NCI-H2171 (cell line): Measurements from ENCODE around the gene INO80B.
"Not testable (repeated sequence)": the region's sequence is repeated elsewhere in the genome, so short reads cannot be mapped to it uniquely, and the experiment has no call there.

ENCODE experiments used
- DNase-seq: peaks from one replicate; lab custom pipeline; 2025; lab: John Stamatoyannopoulos, UW

INO80B gene

DNA sequence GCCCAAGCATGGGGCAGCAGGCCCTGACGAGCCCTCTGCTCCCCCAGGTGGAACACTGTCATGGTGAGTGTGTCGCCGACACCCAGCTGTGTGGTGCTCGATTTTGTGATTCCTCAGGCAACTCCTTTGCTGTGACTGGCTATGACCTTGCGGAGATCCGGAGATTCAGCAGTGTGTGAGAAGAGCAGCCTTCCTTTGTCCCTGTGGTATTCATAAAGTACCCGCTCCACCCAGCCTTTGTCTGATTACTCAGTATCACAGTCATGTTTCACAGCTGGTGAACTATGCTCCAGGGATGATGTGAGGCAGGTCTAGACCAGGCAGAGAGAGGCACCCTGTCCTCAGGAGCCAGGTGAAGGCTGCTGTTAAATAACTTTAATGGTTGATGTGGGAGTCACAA is 29.4 kb upstream of the INO80B start:
- no peak for DNase-seq

DNA sequence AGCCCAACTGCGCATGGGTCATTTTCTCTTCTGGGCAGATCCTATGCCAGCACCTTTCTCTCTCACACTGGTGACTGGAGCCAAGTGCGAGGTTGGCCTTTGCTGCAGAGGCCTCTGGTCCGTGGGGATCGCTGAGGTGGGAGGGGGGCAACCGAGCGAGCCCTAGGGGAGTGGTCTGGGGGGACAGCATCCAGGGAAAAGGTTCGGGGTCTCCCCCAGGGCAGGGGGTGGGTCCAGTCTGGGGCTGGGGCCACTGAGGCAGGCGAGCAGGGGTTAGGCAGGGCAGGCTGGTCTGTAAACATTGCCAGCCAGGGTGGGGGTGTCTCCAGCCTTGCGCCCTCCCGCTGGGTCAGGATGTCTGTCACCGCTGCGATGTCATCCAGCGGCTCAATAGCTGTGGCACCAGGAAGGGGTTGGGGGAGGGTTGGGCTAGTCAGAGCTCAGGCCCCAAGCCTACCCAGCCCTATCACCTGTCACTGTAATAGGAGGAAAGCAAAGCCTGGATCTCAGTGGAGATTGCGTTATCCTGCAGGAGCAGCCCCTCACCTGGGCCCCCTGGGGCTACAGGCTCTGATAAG is 28.6 kb upstream of the INO80B start:
- no peak for DNase-seq

GRCh38 chr2:74427551-74427950 is 27.3 kb upstream of the INO80B start:
- DNase-seq, result no peak

DNA sequence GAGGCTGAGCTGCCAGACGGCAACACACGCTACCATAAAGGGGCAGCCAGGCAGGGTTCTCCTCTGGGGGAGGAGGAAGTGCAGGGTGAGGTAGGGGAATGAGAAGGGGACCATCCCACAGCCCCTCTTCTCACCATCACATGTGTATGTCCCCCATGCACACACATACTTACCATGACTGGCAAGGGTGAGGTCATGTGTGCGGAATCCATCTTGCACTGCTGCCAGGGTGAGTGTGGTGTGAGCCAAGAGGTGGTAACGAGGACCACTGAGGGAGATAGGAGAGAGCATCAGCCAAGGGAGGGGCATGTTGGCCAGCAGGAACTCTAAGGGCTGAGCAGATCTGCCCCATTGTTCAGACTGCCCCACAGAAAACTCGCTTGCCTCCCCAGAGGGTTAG is 26.2 kb upstream of the INO80B start:
- no peak for DNase-seq

- no peak for DNase-seq
These were observed 25.1 kb upstream of the INO80B start for GRCh38 chr2:74429487-74430451.

GRCh38 chr2:74430502-74430901 is 24.4 kb upstream of the INO80B start:
- no peak for DNase-seq

DNA sequence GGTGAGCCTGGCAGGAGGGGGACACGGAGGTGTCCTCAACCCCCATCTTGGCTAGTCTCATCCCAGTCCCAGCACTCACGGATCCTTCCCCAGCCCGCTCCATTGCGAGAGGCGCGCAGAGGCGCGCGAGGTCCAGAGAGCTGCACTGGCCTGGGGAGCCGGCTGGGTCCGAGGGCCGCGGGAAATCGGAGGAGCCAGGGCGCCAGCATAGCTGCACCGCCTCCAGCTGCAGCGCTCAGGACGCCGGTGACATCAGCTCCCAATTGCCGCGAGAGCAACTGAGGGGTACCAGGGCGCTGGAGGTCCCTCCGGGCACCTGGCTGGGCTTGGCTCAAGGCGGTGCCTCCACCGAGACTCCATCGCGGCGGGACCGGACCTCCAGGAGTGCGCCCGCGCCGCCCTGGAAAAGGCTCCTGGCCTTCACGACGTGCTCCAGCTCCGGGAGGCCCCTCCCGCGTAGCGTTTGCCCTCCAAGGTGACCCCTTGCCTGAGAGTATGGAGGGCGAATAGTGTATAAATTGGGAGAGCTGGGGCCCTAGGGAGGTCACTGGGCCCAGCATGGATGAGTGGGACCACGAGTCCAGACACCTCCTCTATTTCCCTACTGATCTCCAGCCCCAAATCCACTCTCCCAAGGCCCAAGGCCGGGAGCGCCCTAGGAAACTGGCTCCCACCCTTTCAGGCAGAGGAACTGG is 18.6 kb upstream of the INO80B start:
- no peak for DNase-seq

GRCh38 chr2:74436848-74437695 is 17.8 kb upstream of the INO80B start:
- no peak for DNase-seq

- DNase-seq, result no peak
These were observed 16.6 kb upstream of the INO80B start for GRCh38 chr2:74438248-74438647.

DNA sequence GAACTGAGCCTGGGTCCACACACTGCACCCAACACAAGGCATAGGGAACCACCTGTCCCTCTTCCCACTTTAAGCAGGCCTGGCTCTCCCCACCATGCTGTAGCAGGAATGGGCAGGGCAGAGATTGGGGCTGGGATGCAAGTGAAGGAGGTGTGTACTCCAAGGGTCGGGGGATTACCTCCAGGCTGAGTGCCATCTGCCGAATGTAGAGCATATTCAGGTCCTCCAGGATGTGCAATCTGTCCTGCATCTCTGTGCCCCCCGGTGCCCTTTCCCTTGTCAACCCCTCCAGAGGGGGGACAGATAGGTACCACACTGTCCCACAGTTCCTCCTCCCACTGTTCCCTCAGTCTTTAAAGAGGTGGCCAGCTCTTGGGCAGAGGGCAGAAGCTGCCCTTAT is 15.5 kb upstream of the INO80B start:
- DNase-seq, result no peak

DNA sequence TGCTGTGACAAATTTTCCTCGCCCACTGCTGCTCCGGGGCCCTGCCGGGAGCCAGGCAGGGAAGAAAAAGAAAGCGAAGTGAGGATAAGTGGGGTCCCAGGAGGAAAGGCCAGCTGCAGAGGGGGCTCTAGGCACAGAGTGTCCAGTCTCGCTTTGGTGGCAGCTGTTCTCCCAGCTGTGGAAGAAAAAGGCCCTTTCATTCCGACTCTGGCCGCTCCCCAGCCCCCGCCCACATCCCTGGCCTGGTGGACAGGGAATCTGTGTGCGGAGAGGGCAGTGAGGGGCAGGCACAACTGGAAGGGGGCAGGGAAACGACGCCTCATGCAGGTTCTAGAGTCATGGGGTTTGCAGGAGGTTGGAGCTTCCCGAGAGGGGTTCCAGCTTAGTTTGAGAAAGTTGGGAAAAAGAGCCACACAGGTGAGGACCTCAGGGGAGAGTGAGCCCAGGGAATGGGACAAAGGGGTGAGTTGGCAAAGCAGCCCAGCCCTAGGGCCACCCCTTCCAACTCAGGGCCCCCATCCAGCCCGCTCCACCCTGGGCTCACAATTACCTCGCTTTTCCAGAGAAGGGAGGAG is 15.0 kb upstream of the INO80B start:
- no peak for DNase-seq

- peak; percentile 81 for DNase-seq
These were observed 14.3 kb upstream of the INO80B start for GRCh38 chr2:74440378-74441169.

GRCh38 chr2:74441170-74441689 is 13.7 kb upstream of the INO80B start:
- DNase-seq, result peak; percentile 17

- DNase-seq, result peak; percentile 14
These were observed 13.0 kb upstream of the INO80B start, which contains the start of gene RTKN for GRCh38 chr2:74441690-74442482. Gene RTKN, minus strand, starts transcription at chr2:74441937. Its CDS starts 121 bp downstream, at chr2:74441816.

GRCh38 chr2:74442483-74443297 is 12.2 kb upstream of the INO80B start:
- DNase-seq, result not testable (repeated sequence)

GRCh38 chr2:74444498-74445318 is 10.2 kb upstream of the INO80B start:
- no peak for DNase-seq

DNA sequence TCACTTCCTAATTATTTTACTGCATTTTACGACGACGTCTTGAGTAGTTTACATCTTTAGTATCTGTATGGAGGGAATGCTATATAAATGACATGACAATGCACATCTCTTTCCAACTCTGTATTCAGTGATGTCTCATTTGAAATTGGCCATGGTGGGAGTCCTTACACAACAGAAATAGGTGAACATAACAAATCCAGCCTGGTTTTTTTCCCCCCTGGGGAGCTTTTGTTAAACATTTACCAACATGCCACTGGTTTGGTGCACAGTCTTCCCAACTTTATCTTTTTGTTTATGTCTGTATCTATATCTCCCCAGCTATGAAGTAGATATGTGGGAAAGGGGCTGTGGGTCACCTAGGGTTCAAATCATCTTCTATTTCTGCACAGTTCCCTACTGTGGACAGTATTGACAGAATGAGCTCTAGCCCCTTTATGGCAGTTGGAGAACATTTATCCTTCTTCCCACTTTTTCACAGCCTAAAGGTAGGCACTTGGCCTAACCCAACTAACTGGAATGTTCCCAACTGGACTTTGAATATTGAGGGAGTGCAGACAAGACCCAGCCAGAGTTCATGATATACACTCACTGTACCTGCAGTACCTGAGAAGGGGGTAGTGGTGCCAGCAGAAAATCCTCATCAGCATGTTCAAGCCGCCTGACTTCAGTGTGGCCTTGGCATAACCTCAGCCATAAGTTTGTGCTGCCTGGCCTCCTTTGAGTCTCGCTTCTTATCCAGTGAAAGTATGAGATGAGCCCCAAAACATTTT is 7.5 kb upstream of the INO80B start:
- no peak for DNase-seq
